Measurements from ENCODE around the gene CFAP69.

The CFAP69 gene

GRCh38 chr7:90303241-90303640, 58.3 kb downstream of the CFAP69 start:
- TF ChIP-seq TARDBP (IDR thresholded peaks at IDR 0.05) (no peak), HDGF (IDR thresholded peaks at IDR 0.05; ENCODE audit: borderline replicate concordance) (no peak), SUZ12 (IDR thresholded peaks at IDR 0.05) (no peak), SP1 (IDR thresholded peaks at IDR 0.05) (no peak), LEF1 (IDR thresholded peaks at IDR 0.05; ENCODE audit: borderline replicate concordance) (no peak), ZNF384 (IDR thresholded peaks at IDR 0.05) (no peak), FOXK2 (IDR thresholded peaks at IDR 0.05) (no peak), ARNT (IDR thresholded peaks at IDR 0.05) (no peak), L3MBTL2 (conservative IDR thresholded peaks at IDR 0.05) (no peak), FOXA1 (IDR thresholded peaks at IDR 0.05) (no peak), FOXM1 (IDR thresholded peaks at IDR 0.05; ENCODE audit: borderline replicate concordance) (no peak), ELF4 (IDR thresholded peaks at IDR 0.05) (no peak), BHLHE40 (IDR thresholded peaks at IDR 0.05; ENCODE audit: borderline replicate concordance) (no peak), CTBP1 (IDR thresholded peaks at IDR 0.05; ENCODE audit: borderline replicate concordance) (no peak), NFRKB (IDR thresholded peaks at IDR 0.05) (no peak)
- TF ChIP-seq, protein P1, sequence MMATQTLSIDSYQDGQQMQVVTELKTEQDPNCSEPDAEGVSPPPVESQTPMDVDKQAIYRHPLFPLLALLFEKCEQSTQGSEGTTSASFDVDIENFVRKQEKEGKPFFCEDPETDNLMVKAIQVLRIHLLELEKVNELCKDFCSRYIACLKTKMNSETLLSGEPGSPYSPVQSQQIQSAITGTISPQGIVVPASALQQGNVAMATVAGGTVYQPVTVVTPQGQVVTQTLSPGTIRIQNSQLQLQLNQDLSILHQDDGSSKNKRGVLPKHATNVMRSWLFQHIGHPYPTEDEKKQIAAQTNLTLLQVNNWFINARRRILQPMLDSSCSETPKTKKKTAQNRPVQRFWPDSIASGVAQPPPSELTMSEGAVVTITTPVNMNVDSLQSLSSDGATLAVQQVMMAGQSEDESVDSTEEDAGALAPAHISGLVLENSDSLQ (IDR thresholded peaks at IDR 0.05): no peak
- CTCF ChIA-PET: interaction anchor here (1.2 kb wide), 1 partner anchor 13 kb away, joined by 4 read pairs; no protein-coding TSS in a partner anchor
- no peak for DNase-seq (ENCODE audit: extremely low spot score)
- POLR2A ChIA-PET: no interaction called here

DNA sequence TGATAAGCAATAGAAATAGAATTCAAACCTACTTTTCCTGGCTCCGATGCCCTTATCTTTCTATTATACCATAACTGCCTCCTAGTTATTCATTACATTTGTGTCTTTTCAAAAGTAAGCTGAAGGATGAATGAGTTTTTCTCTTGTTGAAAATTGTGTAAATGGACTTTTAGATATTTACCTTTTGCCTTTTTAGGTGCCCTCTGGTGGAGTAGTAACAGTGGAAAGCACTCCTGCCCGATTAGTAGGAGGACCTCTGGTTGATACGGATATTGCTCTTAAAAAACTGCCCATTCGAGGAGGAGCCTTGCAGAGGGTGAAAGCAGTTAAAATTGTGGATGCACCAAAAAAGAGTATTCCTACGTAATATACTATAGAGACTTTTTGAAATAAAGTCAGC, 64.9 kb downstream of the CFAP69 start:
- ChIA-PET CTCF (interaction anchor here (0.5 kb wide), 1 partner anchor 36 kb away, joined by 3 read pairs; no protein-coding TSS in a partner anchor), POLR2A (no interaction called here)
- DNase-seq (ENCODE audit: extremely low spot score): no peak
- TF ChIP-seq ZNF384 (IDR thresholded peaks at IDR 0.05): no peak
- TF ChIP-seq FOXA1 (IDR thresholded peaks at IDR 0.05): no peak
- no peak for TF ChIP-seq FOXM1 (IDR thresholded peaks at IDR 0.05; ENCODE audit: borderline replicate concordance)

GRCh38 chr7:90311175-90311574, 66.2 kb downstream of the CFAP69 start:
- ChIA-PET CTCF (interaction anchor here (0.6 kb wide), 1 partner anchor 44 kb away, joined by 4 read pairs; no protein-coding TSS in a partner anchor), POLR2A (no interaction called here)
- TF ChIP-seq BHLHE40 (IDR thresholded peaks at IDR 0.05; ENCODE audit: borderline replicate concordance) (no peak), SUZ12 (IDR thresholded peaks at IDR 0.05) (no peak), LEF1 (IDR thresholded peaks at IDR 0.05; ENCODE audit: borderline replicate concordance) (no peak), NFRKB (IDR thresholded peaks at IDR 0.05) (no peak), FOXK2 (IDR thresholded peaks at IDR 0.05) (no peak), L3MBTL2 (conservative IDR thresholded peaks at IDR 0.05) (no peak)
- DNase-seq (ENCODE audit: extremely low spot score): no peak

DNA sequence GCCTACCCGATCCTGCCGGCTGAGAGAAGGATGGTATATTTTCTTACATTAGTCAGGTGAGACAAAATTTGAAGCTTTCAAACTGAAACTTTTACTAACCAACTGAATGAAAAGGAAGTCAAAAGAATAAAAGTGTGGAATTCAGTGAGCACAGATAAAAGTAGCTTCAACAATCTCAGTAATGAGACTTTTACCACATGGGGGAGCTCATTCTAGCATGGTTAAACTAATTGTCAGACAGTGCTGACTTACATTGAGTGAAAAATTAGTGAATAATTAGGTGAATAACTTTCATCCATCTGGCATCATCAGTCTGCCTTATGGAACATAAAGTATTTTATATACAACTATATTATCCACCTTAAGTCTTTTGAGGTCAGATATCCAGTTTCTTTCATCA, 67.8 kb downstream of the CFAP69 start:
- no peak for DNase-seq (ENCODE audit: extremely low spot score)
- CTCF ChIA-PET: interaction anchor here (0.5 kb wide), 1 partner anchor 262 kb away, joined by 3 read pairs; no protein-coding TSS in a partner anchor
- no peak for TF ChIP-seq ARNT (IDR thresholded peaks at IDR 0.05)
- no peak for TF ChIP-seq L3MBTL2 (conservative IDR thresholded peaks at IDR 0.05)
- TF ChIP-seq SUZ12 (IDR thresholded peaks at IDR 0.05): no peak
- no peak for TF ChIP-seq SP1 (IDR thresholded peaks at IDR 0.05)
- POLR2A ChIA-PET: no interaction called here

- TF ChIP-seq CTBP1 (IDR thresholded peaks at IDR 0.05; ENCODE audit: borderline replicate concordance): no peak
- TF ChIP-seq SUZ12 (IDR thresholded peaks at IDR 0.05): no peak
- no peak for DNase-seq (ENCODE audit: extremely low spot score)
- CTCF ChIA-PET: no interaction called here
- POLR2A ChIA-PET: no interaction called here
Observed at GRCh38 chr7:90313907-90314306, 68.9 kb downstream of the CFAP69 start.

DNA sequence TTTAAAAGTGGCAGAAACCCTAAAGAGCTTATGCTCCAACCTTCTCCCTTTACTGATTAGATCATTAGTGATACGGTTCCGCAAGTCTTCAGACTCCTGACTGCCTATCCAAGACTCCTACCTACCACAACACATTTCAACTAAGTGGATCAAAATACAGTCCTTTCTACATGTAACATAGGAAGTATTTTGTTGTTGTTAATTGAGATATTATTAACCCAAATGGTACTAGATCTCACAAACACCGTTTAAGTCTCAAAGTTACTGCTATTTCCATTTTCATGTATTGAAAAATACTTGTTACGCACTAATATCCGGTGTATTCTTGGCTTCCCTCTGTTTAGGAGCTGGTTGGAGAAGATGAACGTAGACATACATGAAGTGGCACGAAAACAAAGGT, 75.0 kb downstream of the CFAP69 start:
- POLR2A ChIA-PET: no interaction called here
- DNase-seq (ENCODE audit: extremely low spot score): no peak
- CTCF ChIA-PET: no interaction called here
- TF ChIP-seq TARDBP (IDR thresholded peaks at IDR 0.05): no peak
- TF ChIP-seq FOXK2 (IDR thresholded peaks at IDR 0.05): no peak
- no peak for TF ChIP-seq ZNF384 (IDR thresholded peaks at IDR 0.05)
- TF ChIP-seq ELF4 (IDR thresholded peaks at IDR 0.05): no peak
- TF ChIP-seq L3MBTL2 (conservative IDR thresholded peaks at IDR 0.05): no peak
- no peak for TF ChIP-seq LEF1 (IDR thresholded peaks at IDR 0.05; ENCODE audit: borderline replicate concordance)
- TF ChIP-seq SUZ12 (IDR thresholded peaks at IDR 0.05): no peak
- no peak for TF ChIP-seq CTBP1 (IDR thresholded peaks at IDR 0.05; ENCODE audit: borderline replicate concordance)
- TF ChIP-seq NFRKB (IDR thresholded peaks at IDR 0.05): no peak
- no peak for TF ChIP-seq FOXA1 (IDR thresholded peaks at IDR 0.05)
- no peak for TF ChIP-seq FOXM1 (IDR thresholded peaks at IDR 0.05; ENCODE audit: borderline replicate concordance)
- TF ChIP-seq, protein P1 (IDR thresholded peaks at IDR 0.05): no peak

GRCh38 chr7:90320418-90320800, 75.4 kb downstream of the CFAP69 start:
- TF ChIP-seq HDGF (IDR thresholded peaks at IDR 0.05; ENCODE audit: borderline replicate concordance): no peak
- TF ChIP-seq TARDBP (IDR thresholded peaks at IDR 0.05): no peak
- TF ChIP-seq ZNF384 (IDR thresholded peaks at IDR 0.05): no peak
- no peak for TF ChIP-seq CTBP1 (IDR thresholded peaks at IDR 0.05; ENCODE audit: borderline replicate concordance)
- TF ChIP-seq ARNT (IDR thresholded peaks at IDR 0.05): no peak
- TF ChIP-seq FOXA1 (IDR thresholded peaks at IDR 0.05): no peak
- TF ChIP-seq ELF4 (IDR thresholded peaks at IDR 0.05): no peak
- no peak for TF ChIP-seq NFRKB (IDR thresholded peaks at IDR 0.05)
- TF ChIP-seq SUZ12 (IDR thresholded peaks at IDR 0.05): no peak
- CTCF ChIA-PET: no interaction called here
- POLR2A ChIA-PET: no interaction called here

More at GRCh38 chr7:90320418-90320800, 75.4 kb downstream of the CFAP69 start:
- DNase-seq (ENCODE audit: extremely low spot score): no peak
